GM10266 (cell line): ENCODE measurements around the gene NPEPL1.

Source experiments
- DNase-seq: peaks from one replicate; pipeline ENCODE4 v3.0.0; 2012; ENCODE audit errors: extremely low spot score
- CTCF ChIP-seq: IDR thresholded peaks from 2 replicates; pipeline ENCODE4 v1.5.1; 2012; ENCODE audit warnings: mild to moderate bottlenecking, low read depth; ENCODE audit not compliant: control insufficient read depth, insufficient read depth; ENCODE audit errors: missing control alignments

The NPEPL1 gene

DNA sequence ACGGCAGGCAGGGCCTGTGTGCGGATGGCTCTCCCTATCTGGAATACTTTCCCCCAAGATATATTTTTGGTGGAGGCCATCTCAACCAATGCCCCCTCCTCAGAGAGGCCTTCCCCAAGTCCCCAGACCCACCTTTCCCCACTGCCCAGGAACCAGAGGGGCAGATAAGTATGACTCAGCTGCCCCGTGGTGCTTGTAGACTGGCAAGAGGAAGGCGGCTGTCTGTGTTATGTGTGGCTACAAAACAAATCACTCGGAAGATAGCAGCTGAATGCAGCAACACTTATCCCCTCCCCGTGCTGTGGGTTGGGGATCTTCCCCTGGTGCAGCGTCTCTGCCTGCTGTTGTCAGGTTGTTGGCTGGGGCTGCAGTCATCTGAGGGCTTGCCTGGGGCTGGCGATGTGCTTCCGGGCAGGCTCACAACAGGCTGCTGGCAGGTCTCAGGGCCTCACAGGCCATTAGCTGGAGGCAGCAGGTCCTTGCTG is 7.1 kb downstream of the NPEPL1 start:
- no peak for DNase-seq
- TF ChIP-seq CTCF = no peak

DNA sequence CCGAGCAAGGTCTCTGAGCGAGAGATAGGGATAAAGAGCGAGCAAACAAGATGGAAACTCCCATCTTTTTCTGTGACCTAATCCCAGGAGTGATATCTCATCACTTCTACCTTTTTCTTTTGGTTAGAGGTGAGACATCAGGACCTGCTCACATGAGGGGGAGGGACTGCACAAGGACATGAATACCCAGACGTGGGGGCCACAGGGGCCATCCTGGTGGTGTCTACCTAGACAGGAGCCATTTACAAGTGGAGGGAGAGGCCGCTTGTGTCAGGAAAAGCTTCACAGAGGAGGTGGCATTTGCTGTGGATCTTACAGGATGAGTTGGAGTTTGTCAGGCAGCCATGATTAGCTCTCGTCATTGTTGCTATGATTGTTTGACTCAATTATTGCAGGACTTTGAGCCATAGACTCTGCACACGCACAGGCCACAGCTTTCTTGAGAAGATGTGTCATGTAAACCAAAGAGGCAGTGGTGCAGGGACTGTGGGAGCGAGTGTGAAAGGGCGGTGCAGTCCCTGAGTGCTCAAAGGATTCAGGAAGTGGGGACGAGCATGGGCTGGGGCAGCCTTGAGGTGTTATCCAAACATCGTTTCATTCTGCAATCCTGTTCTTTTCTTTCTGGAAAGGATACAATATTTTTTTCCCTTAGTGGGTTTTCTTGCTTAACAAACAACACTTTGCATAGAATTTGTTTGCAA is 7.7 kb downstream of the NPEPL1 start:
- DNase-seq = no peak
- no peak for TF ChIP-seq CTCF

DNA sequence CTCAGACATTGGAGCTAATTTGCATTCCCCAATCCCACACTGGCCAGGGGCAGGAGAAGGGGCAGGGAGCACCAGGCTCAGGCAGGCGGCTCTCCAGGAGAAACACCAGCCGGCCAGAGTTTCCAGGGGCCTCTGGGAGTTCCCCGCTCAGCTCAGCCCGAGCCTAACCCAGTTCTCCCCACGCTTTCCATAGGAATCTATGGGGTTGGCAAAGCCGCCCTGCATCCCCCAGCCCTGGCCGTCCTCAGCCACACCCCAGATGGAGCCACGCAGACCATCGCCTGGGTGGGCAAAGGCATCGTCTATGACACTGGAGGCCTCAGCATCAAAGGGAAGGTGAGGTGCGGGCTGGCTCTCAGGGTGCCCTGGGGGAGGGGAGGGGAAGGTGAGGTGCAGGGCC is 8.2 kb downstream of the NPEPL1 start:
- no peak for DNase-seq
- TF ChIP-seq CTCF = no peak

DNA sequence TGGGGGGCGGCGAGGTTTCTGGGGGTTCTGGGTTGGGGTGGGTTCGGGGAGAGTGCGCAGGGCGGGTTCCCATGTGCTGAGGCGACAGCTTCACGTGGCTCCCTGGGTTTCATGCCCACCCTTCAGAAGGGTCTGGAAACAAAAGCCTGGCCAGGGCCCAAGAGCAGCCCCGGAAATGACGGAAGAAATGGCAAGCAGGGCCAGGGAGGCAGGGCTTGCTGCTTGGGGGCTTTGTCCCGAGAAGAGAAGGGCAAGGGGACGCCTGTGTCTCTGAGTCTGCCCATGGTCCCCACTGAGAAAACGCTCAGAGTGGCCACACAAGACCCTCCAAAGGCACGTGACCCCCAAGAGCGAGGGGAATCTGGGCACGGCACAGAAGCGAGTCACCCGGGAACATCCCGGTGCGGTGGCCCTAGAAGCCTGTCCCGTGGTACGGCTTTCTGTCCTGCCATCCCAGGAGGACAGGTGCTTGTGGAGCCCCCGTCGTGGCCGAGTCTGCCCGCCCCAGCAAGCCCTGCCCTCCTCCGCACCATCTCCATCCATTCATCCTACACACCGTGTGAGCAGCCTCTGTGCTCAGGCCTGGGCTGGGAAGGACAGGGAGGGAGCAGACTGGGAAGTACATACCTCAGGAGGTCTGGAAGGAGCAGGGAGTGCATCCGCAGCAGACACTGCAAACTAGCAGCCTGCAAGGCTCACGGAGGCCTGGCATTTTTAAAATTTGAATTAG is 9.0 kb downstream of the NPEPL1 start:
- TF ChIP-seq CTCF = no peak

GRCh38 chr20:58702161-58702510 is 9.5 kb downstream of the NPEPL1 start:
- TF ChIP-seq CTCF = no peak
- DNase-seq = no peak

More for the DNA sequence above, 9.0 kb downstream of the NPEPL1 start:
- no peak for DNase-seq

DNA sequence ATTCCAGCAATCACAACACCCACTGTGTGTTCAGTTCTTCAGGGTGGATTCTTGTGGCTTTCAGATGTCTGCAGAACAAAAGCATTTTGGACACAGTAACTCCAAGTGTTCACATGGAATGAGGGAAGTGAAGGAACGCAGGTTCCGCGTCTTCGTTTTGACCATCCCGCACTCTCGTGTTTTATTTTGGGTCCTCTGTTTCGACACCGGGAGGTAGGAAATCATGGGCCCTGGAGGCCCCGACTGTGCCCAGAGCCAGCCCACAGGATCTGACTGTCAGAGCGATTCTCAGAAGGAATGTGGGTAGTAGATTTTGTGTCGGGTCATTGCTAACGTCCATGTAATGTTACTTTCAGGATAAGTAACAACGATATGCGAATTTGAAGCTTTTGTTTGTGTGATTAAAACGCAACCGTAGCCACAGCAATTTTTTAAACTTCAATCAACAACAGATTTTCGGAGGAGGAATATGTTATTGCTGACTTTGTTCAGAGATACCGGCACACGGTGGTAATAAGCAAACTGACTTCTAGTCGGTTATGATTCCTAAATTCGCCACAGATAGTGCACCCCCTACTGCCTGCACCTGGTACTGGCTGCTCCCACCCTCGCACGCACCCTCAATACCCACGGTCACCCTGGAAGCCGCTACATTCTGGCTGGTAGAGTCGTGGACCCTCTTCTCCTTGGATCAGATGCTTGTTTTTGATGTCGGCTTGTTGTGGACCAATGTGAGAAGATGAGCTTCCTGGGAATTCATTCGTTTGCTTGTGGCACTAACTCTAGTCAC is 10.5 kb downstream of the NPEPL1 start:
- DNase-seq = no peak
- peak; percentile 25 for TF ChIP-seq CTCF
